Measurements from ENCODE around the gene DOK7. TPM values are rescaled to one million over a fixed set of nuclear protein-coding genes. Genes with fewer than 3 reads are reported as not detected.

DOK7 gene
- 0.22 TPM for polyA plus RNA-seq (2013, experiment 1 of 2; ENCODE audit: insufficient read length)
- 1.4 TPM for polyA plus RNA-seq (2013, experiment 2 of 2; ENCODE audit: insufficient read length)

GRCh38 chr4:3462790-3463415 lies at the start of gene DOK7:
TSS of gene DOK7 (plus strand) at chr4:3463306. CDS start at chr4:3463376, 70 bp downstream.
- no peak for DNase-seq

DNA sequence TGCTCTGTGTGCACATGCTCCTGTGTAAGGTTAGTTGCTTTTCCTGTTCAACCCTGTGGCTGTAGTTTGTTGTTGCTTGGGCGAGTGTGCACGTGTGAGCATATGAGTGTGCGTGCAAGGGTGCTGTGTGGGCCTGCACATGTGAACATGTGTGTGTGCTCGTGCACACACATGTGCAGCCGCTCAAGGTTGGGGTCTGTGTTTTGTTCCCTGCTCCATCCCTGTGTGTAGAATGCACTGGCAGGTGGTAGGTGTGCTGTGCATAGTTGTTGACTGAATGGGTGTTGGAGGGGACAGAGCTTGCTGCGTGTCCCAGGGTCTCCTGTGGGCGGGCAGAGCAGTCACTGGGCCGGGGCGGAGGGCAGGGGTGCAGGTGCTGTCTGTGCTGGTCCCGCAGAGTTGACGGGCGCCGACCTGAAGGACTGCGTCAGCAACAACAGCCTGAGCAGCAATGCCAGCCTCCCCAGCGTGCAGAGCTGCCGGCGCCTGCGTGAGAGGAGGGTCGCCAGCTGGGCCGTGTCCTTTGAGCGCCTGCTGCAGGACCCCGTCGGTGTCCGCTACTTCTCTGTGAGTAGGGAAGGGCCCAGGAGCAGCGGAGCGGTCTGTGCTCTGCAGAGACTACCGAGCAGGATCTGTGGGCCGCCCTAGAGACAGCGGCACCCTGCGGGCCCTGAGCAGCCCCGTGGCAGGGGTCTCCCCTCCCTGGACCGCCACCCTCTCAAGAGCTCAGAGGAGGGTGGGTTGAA lies 49.3 kb upstream of the DOK7 start:
- no peak for DNase-seq

DNA sequence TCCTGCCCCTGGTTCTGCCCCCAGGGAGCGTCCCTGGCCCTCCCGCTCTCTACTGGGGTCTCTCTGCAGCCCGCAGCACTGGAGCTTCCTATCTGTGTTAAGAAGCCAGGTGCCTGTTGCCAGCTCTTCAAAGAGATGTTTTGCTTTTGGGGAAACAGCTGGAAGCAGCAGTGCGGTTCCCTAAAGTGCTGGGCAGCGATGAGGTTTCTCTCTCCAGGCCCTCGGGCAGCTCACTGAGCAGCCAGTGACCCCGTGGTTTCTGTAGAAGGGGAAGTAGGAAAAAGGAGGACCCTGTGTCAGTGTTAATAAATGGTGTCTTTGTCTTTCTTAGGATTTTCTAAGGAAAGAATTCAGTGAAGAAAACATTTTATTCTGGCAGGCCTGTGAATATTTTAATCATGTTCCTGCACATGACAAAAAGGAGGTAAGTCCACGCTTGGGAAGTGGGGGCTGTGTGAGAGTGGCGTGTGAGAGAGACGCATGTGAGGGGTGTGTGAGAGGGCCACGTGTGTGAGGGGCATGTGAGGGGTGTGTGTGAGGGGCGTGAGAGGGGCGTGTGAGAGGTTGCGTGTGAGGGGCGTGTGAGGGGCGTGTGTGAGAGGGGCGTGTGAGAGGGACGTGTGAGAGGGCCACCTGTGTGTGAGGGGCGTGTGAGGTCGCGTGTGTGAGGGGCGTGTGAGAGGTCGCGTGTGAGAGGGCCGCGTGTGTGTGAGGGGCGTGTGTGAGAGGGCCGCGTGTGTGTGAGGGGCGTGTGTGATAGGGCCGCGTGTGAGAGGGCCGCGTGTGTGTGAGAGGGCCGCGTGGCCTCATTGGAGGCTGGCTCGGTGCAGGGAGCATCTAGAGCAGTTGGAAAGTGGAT lies 48.5 kb upstream of the DOK7 start:
- no peak for DNase-seq

GRCh38 chr4:3415471-3416141 lies 47.5 kb upstream of the DOK7 start:
- no peak for DNase-seq

DNA sequence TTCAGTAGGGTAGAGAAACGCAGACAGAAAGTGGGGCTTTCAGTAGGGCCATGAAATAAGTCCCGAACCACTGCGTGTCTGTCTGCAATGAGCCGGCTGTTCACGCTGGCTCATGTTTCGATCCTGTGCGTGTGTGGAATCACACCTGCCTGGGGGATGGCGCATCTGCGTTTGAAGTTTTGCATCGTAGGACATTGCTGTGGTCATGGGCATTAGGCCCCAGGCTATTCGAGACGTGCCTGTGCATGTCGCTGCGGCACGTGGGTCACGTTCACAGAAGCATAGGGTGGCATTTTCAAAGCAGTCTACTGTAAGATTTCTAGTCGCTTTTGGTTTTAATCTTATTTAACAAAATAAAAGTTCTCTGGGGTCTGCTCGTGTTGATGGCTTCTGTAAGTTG lies 46.8 kb upstream of the DOK7 start:
- DNase-seq, result no peak

- DNase-seq, result no peak
These were observed 46.3 kb upstream of the DOK7 start for GRCh38 chr4:3416821-3417221.

- no peak for DNase-seq
These were observed 45.7 kb upstream of the DOK7 start for GRCh38 chr4:3417448-3417847.

DNA sequence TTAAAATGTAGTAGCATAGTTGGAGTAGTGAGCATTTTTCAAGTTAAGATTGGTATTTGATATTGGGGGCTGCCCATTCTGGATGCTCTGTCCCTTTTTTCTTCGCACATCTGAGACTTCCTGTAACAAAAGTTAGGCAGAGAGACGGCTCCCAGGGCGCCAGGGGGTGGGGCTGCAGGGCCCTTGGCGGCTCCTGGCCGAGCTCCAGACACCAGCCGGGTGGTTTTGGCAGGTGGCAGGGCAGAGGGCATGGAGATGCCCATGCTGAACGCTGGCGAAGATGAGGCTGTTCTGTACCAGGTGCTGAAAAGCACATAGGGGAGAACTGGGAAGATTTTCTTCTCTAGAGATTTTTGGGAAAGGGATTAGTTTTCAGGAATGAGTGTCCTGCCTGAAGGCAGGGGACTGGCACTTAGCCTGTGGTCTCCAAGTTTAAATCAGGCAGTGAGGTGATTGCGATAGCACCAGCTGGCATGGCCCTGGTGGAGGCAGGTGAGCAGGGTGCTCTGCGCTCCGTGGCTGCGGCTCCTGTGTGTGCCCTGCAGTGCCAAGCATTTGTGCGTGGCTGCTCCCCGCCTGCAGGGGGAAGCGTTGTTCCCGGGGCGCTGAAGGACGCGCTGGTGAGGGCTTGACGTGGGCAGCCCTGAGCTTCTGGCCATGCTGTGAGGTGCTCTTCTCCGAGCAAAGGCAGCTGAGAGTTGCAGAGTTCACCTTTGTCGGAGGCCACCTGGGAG lies 44.9 kb upstream of the DOK7 start:
- no peak for DNase-seq

DNA sequence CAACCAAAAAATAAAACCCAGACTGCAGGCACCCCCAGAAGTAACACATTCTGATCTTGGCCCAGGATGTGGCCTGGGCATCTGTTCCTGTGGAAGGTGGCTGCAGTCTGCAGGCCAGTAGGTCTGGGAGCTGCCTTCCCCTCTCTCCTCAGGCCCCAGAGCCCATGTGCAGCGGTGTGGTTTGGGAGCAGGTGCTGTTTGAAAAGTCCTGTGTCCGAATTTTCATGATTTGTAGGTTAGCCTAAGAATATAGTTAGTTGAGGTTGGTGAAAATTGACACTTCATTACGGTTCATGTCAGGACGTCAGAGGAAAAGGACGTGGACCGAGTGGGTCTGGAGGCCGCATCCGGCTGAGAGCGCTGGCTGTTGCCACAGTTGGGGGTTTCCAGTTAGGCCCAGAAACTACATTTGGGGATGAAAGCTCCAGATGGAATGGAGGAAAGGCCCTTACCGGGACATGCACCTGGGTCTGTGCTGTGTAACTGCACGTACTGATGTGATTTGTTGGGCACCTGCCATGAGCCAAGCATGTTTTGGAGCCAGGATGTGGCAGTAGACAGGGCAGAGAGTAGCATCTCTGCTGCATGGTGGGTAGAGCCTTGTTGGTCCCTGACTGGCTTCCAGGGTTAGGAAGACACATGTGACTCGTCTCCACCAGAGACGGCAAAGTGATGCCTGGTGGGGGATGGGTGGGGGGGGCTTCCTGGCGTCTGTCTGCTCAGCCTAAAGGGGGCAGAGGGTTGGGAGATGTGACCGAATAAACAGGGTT lies 43.1 kb upstream of the DOK7 start:
- no peak for DNase-seq

DNA sequence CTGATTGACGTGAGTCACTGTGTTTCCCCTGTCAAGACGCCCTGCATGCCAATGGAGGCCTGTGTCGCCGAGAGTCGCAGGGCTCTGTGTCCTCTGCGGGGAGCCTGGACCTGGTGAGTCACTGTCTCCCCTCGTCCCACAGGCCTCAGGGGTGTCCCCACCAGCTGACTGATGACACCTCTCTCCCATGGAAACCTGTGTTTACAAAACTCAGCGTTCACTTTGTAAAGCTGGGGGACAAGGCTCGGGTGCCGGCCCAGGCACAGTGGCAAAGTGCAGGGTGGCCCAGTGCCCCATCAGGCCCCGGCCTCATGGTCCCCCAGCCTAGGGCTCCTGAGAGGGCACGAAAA lies 42.5 kb upstream of the DOK7 start:
- no peak for DNase-seq

- DNase-seq, result no peak
These were observed 42.1 kb upstream of the DOK7 start for GRCh38 chr4:3420956-3421355.

- DNase-seq, result no peak
These were observed 41.6 kb upstream of the DOK7 start for GRCh38 chr4:3421470-3421869.

GRCh38 chr4:3422241-3422801 lies 40.8 kb upstream of the DOK7 start:
- no peak for DNase-seq

- DNase-seq, result no peak
These were observed 40.3 kb upstream of the DOK7 start for GRCh38 chr4:3422808-3423297.

- no peak for DNase-seq
These were observed 39.7 kb upstream of the DOK7 start for GRCh38 chr4:3423406-3423805.

- DNase-seq, result no peak
These were observed 39.2 kb upstream of the DOK7 start for GRCh38 chr4:3423952-3424351.

- DNase-seq, result no peak
These were observed 38.5 kb upstream of the DOK7 start for GRCh38 chr4:3424522-3425095.

DNA sequence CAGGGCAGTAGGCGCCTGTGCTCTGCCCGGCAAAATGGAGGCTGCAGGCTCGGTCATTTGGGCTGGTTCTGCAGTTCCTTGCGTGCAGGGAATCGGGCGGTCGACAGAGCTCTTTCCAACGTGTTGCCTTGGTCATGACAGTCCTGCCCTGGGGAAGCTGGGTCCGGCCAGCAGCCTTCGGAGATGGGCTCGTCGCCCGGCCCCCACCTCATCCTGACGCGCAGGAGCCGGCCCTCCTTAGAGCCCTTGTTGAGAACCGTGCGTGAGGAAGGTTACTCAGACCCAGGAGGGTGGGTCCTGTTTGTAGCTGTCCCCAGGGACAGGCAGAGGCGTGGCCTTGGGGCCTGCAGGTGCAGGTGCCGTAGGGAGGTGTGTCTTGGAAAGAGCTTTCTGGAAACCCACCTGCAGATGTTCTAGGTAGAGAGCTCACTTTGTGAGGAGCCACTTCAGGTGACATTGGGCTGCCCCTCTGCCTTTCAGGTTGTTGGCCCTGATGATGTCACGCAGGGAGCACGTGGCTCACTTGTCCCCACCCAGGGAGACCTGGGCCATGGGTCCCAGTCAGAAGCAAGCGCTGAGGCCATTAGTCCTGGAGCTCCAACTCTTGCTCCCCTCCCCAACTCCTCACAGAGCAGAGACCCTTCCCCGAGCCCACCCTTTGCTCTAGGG lies 36.5 kb upstream of the DOK7 start:
- DNase-seq, result no peak

- DNase-seq, result no peak
These were observed 36.0 kb upstream of the DOK7 start for GRCh38 chr4:3427134-3427476.
